ENCODE results near the gene UMODL1. TPM values are rescaled to one million over a fixed set of nuclear protein-coding genes. Genes with fewer than 3 reads are reported as not detected.

The UMODL1 gene
- total RNA-seq, 1 experiment from 2014 or later, result 0.18 TPM

DNA sequence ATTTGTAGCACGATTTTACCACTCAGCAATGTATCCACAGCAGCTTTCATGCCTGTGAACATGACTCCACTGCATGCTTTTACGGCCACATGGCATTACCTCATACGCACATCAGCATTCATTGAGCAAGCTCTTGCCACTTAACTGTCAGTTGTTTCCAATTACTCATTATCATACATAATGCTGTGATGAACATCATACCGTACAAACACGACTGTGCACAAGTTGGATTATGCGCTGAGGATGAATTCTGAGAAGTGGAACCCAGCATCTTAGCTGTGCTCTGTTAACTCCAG lies 9.6 kb downstream of the UMODL1 start:
- H3K4me1 ChIP-seq (ENCODE audit: control insufficient read depth, insufficient read depth, low read length), result peaks cover under 1% of the 10 kb centered on the region
- CTCF ChIA-PET, result no interaction called here

DNA sequence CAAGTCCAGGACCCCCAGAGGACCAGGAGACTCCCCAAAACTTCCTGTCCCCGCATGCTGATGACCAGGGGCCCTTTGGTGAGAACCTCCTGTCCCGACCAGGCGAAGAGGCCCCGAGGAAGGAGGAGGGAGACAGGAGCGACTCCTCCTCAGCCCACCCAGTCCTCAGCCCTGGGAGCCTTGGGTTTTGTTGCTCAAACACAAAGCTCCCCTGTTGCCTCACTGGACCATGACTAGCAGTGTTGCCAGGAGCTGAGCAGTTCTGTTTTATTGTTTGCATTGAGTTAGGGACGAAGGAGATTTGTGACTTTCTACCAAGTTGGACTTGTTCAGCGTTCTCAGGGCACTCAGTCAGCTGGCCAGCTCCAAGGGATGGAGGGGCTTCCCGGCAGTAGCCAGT lies 10.0 kb downstream of the UMODL1 start:
- in situ Hi-C loops (cut with HindIII; ENCODE audit: low pct_unique_long_range_greater_than_20kb, low sequenced_read_pairs), result no loop called here
- Histone ChIP-seq H3K27me3 (ENCODE audit: control insufficient read depth, insufficient read depth, low read length) (no peaks in the 10 kb centered on the region), H3K4me3 (ENCODE audit: low read depth in 2 of 2, low read length in 2 of 2) (no peak overlapping the region), H3K36me3 (ENCODE audit: control insufficient read depth, insufficient read depth, low read length) (no peaks in the 10 kb centered on the region), H3K27ac (ENCODE audit: low read length) (no peak overlapping the region), H3K9me3 (ENCODE audit: control insufficient read depth, insufficient read depth, low read depth, low read length) (no peaks in the 10 kb centered on the region), H3K4me1 (ENCODE audit: control insufficient read depth, insufficient read depth, low read length) (peaks cover 4% of the 10 kb centered on the region)
- POLR2A ChIA-PET, result no interaction called here
- intact Hi-C loops (cut with micrococcal nuclease; ENCODE audit: unreplicated experiment), result no loop called here
- ATAC-seq (no peak), DNase-seq (ENCODE audit: low read depth, low spot score) (no peak)
- BruUV-seq (replicated peaks), result no TSS peak
- TF ChIP-seq, protein P1, sequence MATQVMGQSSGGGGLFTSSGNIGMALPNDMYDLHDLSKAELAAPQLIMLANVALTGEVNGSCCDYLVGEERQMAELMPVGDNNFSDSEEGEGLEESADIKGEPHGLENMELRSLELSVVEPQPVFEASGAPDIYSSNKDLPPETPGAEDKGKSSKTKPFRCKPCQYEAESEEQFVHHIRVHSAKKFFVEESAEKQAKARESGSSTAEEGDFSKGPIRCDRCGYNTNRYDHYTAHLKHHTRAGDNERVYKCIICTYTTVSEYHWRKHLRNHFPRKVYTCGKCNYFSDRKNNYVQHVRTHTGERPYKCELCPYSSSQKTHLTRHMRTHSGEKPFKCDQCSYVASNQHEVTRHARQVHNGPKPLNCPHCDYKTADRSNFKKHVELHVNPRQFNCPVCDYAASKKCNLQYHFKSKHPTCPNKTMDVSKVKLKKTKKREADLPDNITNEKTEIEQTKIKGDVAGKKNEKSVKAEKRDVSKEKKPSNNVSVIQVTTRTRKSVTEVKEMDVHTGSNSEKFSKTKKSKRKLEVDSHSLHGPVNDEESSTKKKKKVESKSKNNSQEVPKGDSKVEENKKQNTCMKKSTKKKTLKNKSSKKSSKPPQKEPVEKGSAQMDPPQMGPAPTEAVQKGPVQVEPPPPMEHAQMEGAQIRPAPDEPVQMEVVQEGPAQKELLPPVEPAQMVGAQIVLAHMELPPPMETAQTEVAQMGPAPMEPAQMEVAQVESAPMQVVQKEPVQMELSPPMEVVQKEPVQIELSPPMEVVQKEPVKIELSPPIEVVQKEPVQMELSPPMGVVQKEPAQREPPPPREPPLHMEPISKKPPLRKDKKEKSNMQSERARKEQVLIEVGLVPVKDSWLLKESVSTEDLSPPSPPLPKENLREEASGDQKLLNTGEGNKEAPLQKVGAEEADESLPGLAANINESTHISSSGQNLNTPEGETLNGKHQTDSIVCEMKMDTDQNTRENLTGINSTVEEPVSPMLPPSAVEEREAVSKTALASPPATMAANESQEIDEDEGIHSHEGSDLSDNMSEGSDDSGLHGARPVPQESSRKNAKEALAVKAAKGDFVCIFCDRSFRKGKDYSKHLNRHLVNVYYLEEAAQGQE (IDR thresholded peaks at IDR 0.05; ENCODE audit: insufficient read depth in 1 of 2, low read depth in 2 of 2, low read length in 1 of 2), result no peak
- TF ChIP-seq, protein P2, sequence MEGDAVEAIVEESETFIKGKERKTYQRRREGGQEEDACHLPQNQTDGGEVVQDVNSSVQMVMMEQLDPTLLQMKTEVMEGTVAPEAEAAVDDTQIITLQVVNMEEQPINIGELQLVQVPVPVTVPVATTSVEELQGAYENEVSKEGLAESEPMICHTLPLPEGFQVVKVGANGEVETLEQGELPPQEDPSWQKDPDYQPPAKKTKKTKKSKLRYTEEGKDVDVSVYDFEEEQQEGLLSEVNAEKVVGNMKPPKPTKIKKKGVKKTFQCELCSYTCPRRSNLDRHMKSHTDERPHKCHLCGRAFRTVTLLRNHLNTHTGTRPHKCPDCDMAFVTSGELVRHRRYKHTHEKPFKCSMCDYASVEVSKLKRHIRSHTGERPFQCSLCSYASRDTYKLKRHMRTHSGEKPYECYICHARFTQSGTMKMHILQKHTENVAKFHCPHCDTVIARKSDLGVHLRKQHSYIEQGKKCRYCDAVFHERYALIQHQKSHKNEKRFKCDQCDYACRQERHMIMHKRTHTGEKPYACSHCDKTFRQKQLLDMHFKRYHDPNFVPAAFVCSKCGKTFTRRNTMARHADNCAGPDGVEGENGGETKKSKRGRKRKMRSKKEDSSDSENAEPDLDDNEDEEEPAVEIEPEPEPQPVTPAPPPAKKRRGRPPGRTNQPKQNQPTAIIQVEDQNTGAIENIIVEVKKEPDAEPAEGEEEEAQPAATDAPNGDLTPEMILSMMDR (IDR thresholded peaks at IDR 0.05), result no peak
- TF ChIP-seq SIN3A (IDR thresholded peaks at IDR 0.05; ENCODE audit: borderline replicate concordance, insufficient read depth, low read depth, low read length) (no peak), POLR2AphosphoS5 (IDR thresholded peaks at IDR 0.05; ENCODE audit: low read depth, low read length) (no peak), TCF7L2 (IDR thresholded peaks at IDR 0.05; ENCODE audit: low read depth, low read length) (no peak)
- CTCF ChIA-PET, result no interaction called here

More for the DNA sequence above, 9.6 kb downstream of the UMODL1 start:
- no peaks in the 10 kb centered on the region for H3K27me3 ChIP-seq (ENCODE audit: control insufficient read depth, insufficient read depth, low read length)
- POLR2A ChIA-PET, result no interaction called here
- no peak for ATAC-seq
- no peaks in the 10 kb centered on the region for H3K9me3 ChIP-seq (ENCODE audit: control insufficient read depth, insufficient read depth, low read depth, low read length)
- no peak overlapping the region for H3K27ac ChIP-seq (ENCODE audit: low read length)
- H3K36me3 ChIP-seq (ENCODE audit: control insufficient read depth, insufficient read depth, low read length), result no peaks in the 10 kb centered on the region
- no TSS peak for BruUV-seq (replicated peaks)
- intact Hi-C loops (cut with micrococcal nuclease; ENCODE audit: unreplicated experiment), result no loop called here
- no peak overlapping the region for H3K4me3 ChIP-seq (ENCODE audit: low read depth in 2 of 2, low read length in 2 of 2)
- DNase-seq (ENCODE audit: low read depth, low spot score), result no peak
- TF ChIP-seq, protein P1 (IDR thresholded peaks at IDR 0.05; ENCODE audit: insufficient read depth in 1 of 2, low read depth in 2 of 2, low read length in 1 of 2), result no peak
- TF ChIP-seq SIN3A (IDR thresholded peaks at IDR 0.05; ENCODE audit: borderline replicate concordance, insufficient read depth, low read depth, low read length), result no peak
- no peak for TF ChIP-seq POLR2AphosphoS5 (IDR thresholded peaks at IDR 0.05; ENCODE audit: low read depth, low read length)
- TF ChIP-seq TCF7L2 (IDR thresholded peaks at IDR 0.05; ENCODE audit: low read depth, low read length), result no peak
- TF ChIP-seq, protein P2 (IDR thresholded peaks at IDR 0.05), result no peak
- in situ Hi-C loops (cut with HindIII; ENCODE audit: low pct_unique_long_range_greater_than_20kb, low sequenced_read_pairs), result no loop called here
